Lung (tissue), 12 donors: Measurements from ENCODE around the gene FAM83C. TPM values are rescaled to one million over a fixed set of nuclear protein-coding genes. Genes with fewer than 3 reads are reported as not detected.

Source experiments
- ATAC-seq: fragments of 200-7000 bp; cut with Tn5 transposase; one replicate; pipeline ENCODE4 v1.9.1; 2020; ENCODE audit warnings: moderate number of reproducible peaks; ENCODE audit not compliant: insufficient read depth, low FRiP score
- DNase-seq, 3 donors: peaks; one replicate each; pipeline ENCODE4 v3.0.0-alpha.2; 2013 to 2017
- H3K27ac ChIP-seq, 2 donors: one replicate each; pipeline ENCODE4 v1.5.1; 2013; ENCODE audit warnings: mild to moderate bottlenecking in 2 of 2, moderate library complexity in 2 of 2, control low read depth in 1 of 2, inconsistent platforms in 1 of 2, low read depth in 1 of 2, low read length in 1 of 2
- H3K27me3 ChIP-seq, 3 donors: one replicate each; pipeline ENCODE4 v1.5.1; 2013; ENCODE audit warnings: low read length in 2 of 3; ENCODE audit not compliant: control insufficient read depth in 3 of 3, insufficient read depth in 3 of 3
- H3K36me3 ChIP-seq, 4 donors: one replicate each; pipeline ENCODE4 v1.5.1; 2013; ENCODE audit warnings: low read length in 4 of 4, mild to moderate bottlenecking in 1 of 4, moderate library complexity in 1 of 4; ENCODE audit not compliant: control insufficient read depth in 4 of 4, insufficient read depth in 4 of 4
- H3K4me1 ChIP-seq, 5 donors: one replicate each; pipeline ENCODE4 v1.5.1; 2013; ENCODE audit warnings: low read length in 5 of 5, mild to moderate bottlenecking in 2 of 5, moderate library complexity in 1 of 5; ENCODE audit not compliant: control insufficient read depth in 5 of 5, insufficient read depth in 5 of 5
- H3K4me3 ChIP-seq: one replicate; pipeline ENCODE4 v1.5.1; 2013; ENCODE audit warnings: mild to moderate bottlenecking, control low read depth, moderate library complexity
- H3K9ac ChIP-seq, 2 donors: one replicate each; pipeline ENCODE4 v1.5.1; 2013; ENCODE audit warnings: low read length in 2 of 2, control low read depth in 1 of 2; ENCODE audit not compliant: insufficient read depth in 1 of 2
- H3K9me3 ChIP-seq, 4 donors: one replicate each; pipeline ENCODE4 v1.5.1; 2013; ENCODE audit warnings: low read length in 3 of 4, mild to moderate bottlenecking in 1 of 4, moderate library complexity in 1 of 4; ENCODE audit not compliant: control insufficient read depth in 4 of 4, insufficient read depth in 3 of 4
- WGBS, 2 donors: extraction: QIAGEN DNeasy Blood & Tissue Kit; methylation state at CpG; one replicate each; pipeline ENCODE4 v1.1.7; 2013; 5-methylcytosine and 5-hydroxymethylcytosine counted together
- polyA plus RNA-seq, 2 donors: library from polyadenylated mRNA; stranded (reverse); fragments of 200-250 nt; gene quantifications; one replicate each; pipeline ENCODE4 v1.2.1, GENCODE V29; 2013
- total RNA-seq, 2 donors: library from RNA; depleted of rRNA in 1 of 2; stranded (reverse); fragments of >200 nt in 1 of 2; gene quantifications; one replicate each; pipeline ENCODE4 v1.2.1, GENCODE V29; 2014 to 2021
- TF ChIP-seq, protein P1 (sequence below): IDR thresholded peaks from 2 replicates; pipeline ENCODE4 v1.5.1; 2012; ENCODE audit warnings: mild to moderate bottlenecking; ENCODE audit errors: control extremely low read depth, extremely low read depth
- donor health status: control.
- donor health status: control.
- donor health status: Bipolar disorder and iron deficiency.
- donor health status: healthy.
- donor health status: DM: yes; HTN: yes; CAD: no.

The FAM83C gene
- total and polyA plus RNA-seq, 4 donors = not detected

DNA sequence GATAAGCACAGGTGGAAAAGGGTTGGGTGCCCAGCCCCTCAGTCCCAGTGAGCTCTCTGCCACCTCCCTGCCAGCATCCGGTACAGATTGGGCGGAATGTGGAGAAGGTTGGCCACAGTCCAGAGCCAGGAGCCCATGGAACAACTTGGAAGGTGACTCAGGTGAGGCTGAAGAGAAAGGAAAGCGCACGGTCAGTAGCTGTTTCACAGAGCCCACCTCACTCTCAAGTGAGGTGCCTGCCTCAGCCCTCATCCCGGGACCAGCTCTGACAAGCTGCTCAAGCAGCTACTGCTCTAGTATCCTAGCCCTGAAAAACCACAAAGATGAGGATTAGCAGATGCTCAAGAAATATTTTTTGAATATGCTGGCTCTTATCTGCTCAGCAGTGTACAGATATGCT is 13.2 kb downstream of the FAM83C start:
- TF ChIP-seq, protein P1, sequence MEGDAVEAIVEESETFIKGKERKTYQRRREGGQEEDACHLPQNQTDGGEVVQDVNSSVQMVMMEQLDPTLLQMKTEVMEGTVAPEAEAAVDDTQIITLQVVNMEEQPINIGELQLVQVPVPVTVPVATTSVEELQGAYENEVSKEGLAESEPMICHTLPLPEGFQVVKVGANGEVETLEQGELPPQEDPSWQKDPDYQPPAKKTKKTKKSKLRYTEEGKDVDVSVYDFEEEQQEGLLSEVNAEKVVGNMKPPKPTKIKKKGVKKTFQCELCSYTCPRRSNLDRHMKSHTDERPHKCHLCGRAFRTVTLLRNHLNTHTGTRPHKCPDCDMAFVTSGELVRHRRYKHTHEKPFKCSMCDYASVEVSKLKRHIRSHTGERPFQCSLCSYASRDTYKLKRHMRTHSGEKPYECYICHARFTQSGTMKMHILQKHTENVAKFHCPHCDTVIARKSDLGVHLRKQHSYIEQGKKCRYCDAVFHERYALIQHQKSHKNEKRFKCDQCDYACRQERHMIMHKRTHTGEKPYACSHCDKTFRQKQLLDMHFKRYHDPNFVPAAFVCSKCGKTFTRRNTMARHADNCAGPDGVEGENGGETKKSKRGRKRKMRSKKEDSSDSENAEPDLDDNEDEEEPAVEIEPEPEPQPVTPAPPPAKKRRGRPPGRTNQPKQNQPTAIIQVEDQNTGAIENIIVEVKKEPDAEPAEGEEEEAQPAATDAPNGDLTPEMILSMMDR = no peak
- no peak overlapping the region for H3K9ac ChIP-seq
- no peak for DNase-seq
- no peak for ATAC-seq
- H3K27ac ChIP-seq = no peak overlapping the region
- H3K36me3 ChIP-seq = peaks cover 3 to 37% (median 24%) of the 10 kb centered on the region in 4 donors
- 92 to 95% methylated on average over 5 of the region's 5 CpGs for WGBS, 2 donors
- no peaks in the 10 kb centered on the region for H3K27me3 ChIP-seq
- H3K9me3 ChIP-seq = no peaks in the 10 kb centered on the region
- peaks cover 3 to 15% (median 6%) of the 10 kb centered on the region in 5 donors for H3K4me1 ChIP-seq
- H3K4me3 ChIP-seq = no peak overlapping the region

DNA sequence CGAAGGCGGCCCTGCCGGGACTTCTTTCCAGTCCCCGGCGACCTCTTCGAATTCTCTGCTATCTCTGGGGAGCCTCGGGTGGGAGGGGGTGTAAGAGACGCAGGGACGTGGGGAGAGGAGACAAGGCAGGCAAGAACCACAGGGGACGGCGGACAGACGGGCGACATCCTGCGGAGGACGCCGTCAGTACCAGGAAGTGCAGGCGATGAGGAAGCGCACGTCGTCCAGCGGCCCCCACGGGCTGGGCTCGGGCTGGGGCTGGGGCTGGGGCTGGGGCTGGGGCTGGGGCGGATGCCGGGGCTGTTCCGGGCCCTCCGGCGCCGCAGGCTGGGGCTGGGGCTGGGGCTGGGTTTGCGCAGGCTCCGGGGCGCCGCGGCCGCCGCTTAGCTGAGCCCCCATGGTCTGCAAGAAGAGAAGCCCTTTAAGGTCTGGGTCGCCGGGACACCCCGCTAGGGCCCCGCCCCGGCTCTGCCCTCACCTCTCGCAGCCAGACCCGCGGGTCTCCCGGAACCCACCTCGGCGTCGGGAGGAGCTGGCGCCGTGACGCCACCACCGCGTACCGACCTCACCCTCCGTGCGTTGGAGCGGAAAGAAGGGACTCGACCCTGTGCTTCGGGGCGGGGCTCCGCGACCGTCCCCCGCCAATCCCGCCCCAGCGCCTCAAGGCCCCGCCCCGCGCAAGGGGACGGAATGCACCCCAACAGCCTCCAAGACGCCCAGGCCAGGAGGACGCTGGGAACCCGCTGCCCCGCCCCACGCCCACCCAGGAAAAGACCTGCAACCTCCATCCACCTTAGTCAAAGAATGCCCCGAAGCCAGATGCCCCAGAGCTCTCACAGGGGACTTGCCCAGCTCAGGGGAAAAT is 14.5 kb downstream of the FAM83C start, which contains the start of gene MMP24OS:
TSS of gene MMP24OS (minus strand) at position 592 of the 865 bp plus-strand sequence. CDS start at position 399, 193 bp downstream.
- TF ChIP-seq, protein P1 = no peak
- Histone ChIP-seq H3K27ac (peak within 1 kb of the TSS; percentile 95 to 98), H3K36me3 (peaks cover 3 to 42% (median 26%) of the 10 kb centered on the region in 4 donors), H3K27me3 (no peaks in the 10 kb centered on the region), H3K4me1 (peaks cover 3 to 7% (median 6%) of the 10 kb centered on the region in 5 donors), H3K9me3 (no peaks in the 10 kb centered on the region), H3K9ac (peak within 1 kb of the TSS; percentile 63 to 68), H3K4me3 (peak within 1 kb of the TSS; percentile 78)
- ATAC-seq (peak; percentile 93), DNase-seq (peak; percentile 90 to 91 (median 91))
- WGBS, 2 donors = 0 to 1% methylated on average over 59 to 76 of the region's 76 CpGs

DNA sequence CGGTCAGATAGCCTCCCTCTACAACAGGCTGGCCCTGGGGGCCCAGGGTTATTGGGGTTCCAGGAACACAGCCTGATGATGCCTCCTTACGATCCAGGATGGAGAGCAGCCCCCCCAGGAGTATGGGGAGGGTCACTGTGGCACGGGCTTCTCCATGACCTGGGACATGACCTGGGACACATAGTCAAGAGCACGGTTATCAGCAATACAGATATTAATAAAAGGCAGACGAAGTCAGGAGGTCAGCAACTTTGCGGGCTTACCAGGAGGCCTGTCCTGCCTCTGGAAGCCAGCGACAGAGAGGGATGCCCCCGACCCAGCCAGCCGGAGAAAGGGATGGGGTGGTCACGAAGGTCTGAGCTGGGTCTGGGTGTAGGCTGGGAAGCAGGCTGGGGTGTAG is 15.1 kb downstream of the FAM83C start:
- TF ChIP-seq, protein P1 = no peak
- Histone ChIP-seq H3K9me3 (no peaks in the 10 kb centered on the region), H3K36me3 (peaks cover 3 to 42% (median 25%) of the 10 kb centered on the region in 4 donors), H3K9ac (peak overlapping the region; percentile 63 to 68), H3K4me1 (peaks cover 3 to 7% (median 6%) of the 10 kb centered on the region in 5 donors), H3K4me3 (peak overlapping the region; percentile 78), H3K27me3 (no peaks in the 10 kb centered on the region), H3K27ac (peak overlapping the region; percentile 95 to 98)
- WGBS, 2 donors = 10 to 18% methylated on average over 10 of the region's 10 CpGs
- DNase-seq (no peak), ATAC-seq (no peak)
